GM23248 (cell line): ENCODE data around the gene RBP4. TPM values are rescaled to one million over a fixed set of nuclear protein-coding genes. Genes with fewer than 3 reads are reported as not detected.

Experiments used
- DNase-seq: peaks from one replicate; pipeline ENCODE4 v3.0.0-alpha.2; 2015
- H2AFZ ChIP-seq: fragments of 200-600 bp; sonication (generic); 2 replicates; pipeline ENCODE4 v1.6.1; 2016; ENCODE audit warnings: antibody characterized with exemption
- H3F3A ChIP-seq: fragments of 200-600 bp; sonication (generic); 2 replicates; pipeline ENCODE4 v1.6.1; 2016; ENCODE audit warnings: mild to moderate bottlenecking, antibody characterized with exemption, mixed run types; ENCODE audit not compliant: insufficient read depth
- H3K27ac ChIP-seq: fragments of 200-600 bp; sonication (generic); 2 replicates; pipeline ENCODE4 v1.5.1; 2016; ENCODE audit warnings: mild to moderate bottlenecking
- H3K27me3 ChIP-seq: fragments of 200-600 bp; sonication (generic); replicated peaks from 2 replicates; pipeline ENCODE4 v1.6.1; 2016; ENCODE audit warnings: mild to moderate bottlenecking; ENCODE audit not compliant: insufficient read depth
- H3K36me3 ChIP-seq: fragments of 200-600 bp; sonication (generic); 2 replicates; pipeline ENCODE4 v1.6.1; 2016; ENCODE audit warnings: low read depth, mild to moderate bottlenecking
- H3K4me1 ChIP-seq: fragments of 200-600 bp; sonication (generic); 2 replicates; pipeline ENCODE4 v1.6.1; 2016; ENCODE audit warnings: mild to moderate bottlenecking; ENCODE audit not compliant: insufficient read depth
- H3K4me2 ChIP-seq: fragments of 200-600 bp; sonication (generic); one replicate; pipeline ENCODE4 v1.6.1; 2016; ENCODE audit warnings: mild to moderate bottlenecking; ENCODE audit not compliant: unreplicated experiment
- H3K4me3 ChIP-seq: fragments of 200-600 bp; sonication (generic); 2 replicates; pipeline ENCODE4 v1.5.1; 2016; ENCODE audit warnings: mild to moderate bottlenecking
- H3K79me2 ChIP-seq: fragments of 200-600 bp; sonication (generic); 2 replicates; pipeline ENCODE4 v1.6.1; 2016; ENCODE audit warnings: mild to moderate bottlenecking; ENCODE audit not compliant: insufficient read depth
- H3K9ac ChIP-seq: fragments of 200-600 bp; sonication (generic); 2 replicates; pipeline ENCODE4 v1.6.1; 2016; ENCODE audit warnings: mild to moderate bottlenecking
- H3K9me2 ChIP-seq: fragments of 200-600 bp; sonication (generic); 2 replicates; pipeline ENCODE4 v1.6.1; 2016; ENCODE audit warnings: mixed run types, mild to moderate bottlenecking, moderate library complexity; ENCODE audit not compliant: insufficient read depth
- H3K9me3 ChIP-seq: fragments of 200-600 bp; sonication (generic); one replicate; pipeline ENCODE4 v1.6.1; 2017; ENCODE audit warnings: low read depth
- H4K20me1 ChIP-seq: fragments of 200-600 bp; sonication (generic); 2 replicates; pipeline ENCODE4 v1.6.0; 2016; ENCODE audit not compliant: insufficient read depth
- EZH2 ChIP-seq: fragments of 200-600 bp; sonication (generic); IDR thresholded peaks from 2 replicates; pipeline ENCODE4 v1.6.1; 2018; ENCODE audit warnings: antibody characterized with exemption, mild to moderate bottlenecking; ENCODE audit not compliant: insufficient read depth, poor library complexity, severe bottlenecking
- EZH2phosphoT487 ChIP-seq: fragments of 200-600 bp; sonication (generic); IDR thresholded peaks from 2 replicates; pipeline ENCODE4 v1.6.1; 2018; ENCODE audit warnings: antibody characterized with exemption, moderate library complexity, mild to moderate bottlenecking, low read depth; ENCODE audit not compliant: insufficient read depth
- WGBS, 2 experiments: methylation state at CpG; one replicate each; pipeline ENCODE4 v1.1.6; 2015 to 2017; ENCODE audit warnings: low lambda C conversion rate in 2 of 2, low coverage in 1 of 2; ENCODE audit errors: missing lambda C conversion rate in 2 of 2; 5-methylcytosine and 5-hydroxymethylcytosine counted together
- in situ Hi-C: fragments of 300-500 bp; cut with MboI; formaldehyde crosslinking; loops from 2 replicates; pipeline ENCODE4 v1.15.0; 2020
- polyA plus RNA-seq: library from polyadenylated mRNA; unstranded; fragments of >200 nt; fragmentation: Nextera tagmentation; extraction: Ambion mirVana; gene quantifications from 2 replicates; pipeline ENCODE4 v1.2.1, GENCODE V29; 2016
- total RNA-seq: library from RNA; depleted of rRNA; stranded (reverse); fragments of >200 nt; shearing (Covaris generic); gene quantifications from 2 replicates; pipeline ENCODE4 v1.2.3, GENCODE V29; 2014

Gene RBP4
- total and polyA plus RNA-seq, 2 experiments from 2014 or later = 0.46 TPM; not detected in 1

- in situ Hi-C loops = no loop called here
- Histone ChIP-seq H3K4me3 (no peak overlapping the region), H3K36me3 (no peaks in the 10 kb centered on the region), H2AFZ (no peak overlapping the region), H3K9me3 (no peaks in the 10 kb centered on the region), H3F3A (no peaks in the 10 kb centered on the region), H3K27ac (no peak overlapping the region), H3K79me2 (no peaks in the 10 kb centered on the region), H4K20me1 (no peaks in the 10 kb centered on the region), H3K9me2 (no peaks in the 10 kb centered on the region), H3K27me3 (no peaks in the 10 kb centered on the region), H3K9ac (no peak overlapping the region), H3K4me1 (no peaks in the 10 kb centered on the region; the same call in 1 of the 2 replicates), H3K4me2 (no peak overlapping the region)
- no peak for DNase-seq
- TF ChIP-seq EZH2phosphoT487 (no peak), EZH2 (no peak)
- WGBS, 2 experiments = 68 to 70% methylated on average over 8 of the region's 8 CpGs
Observed at GRCh38 chr10:93553482-93554315, 47.3 kb downstream of the RBP4 start.

- in situ Hi-C loops = no loop called here
- H3K9me2 ChIP-seq = no peaks in the 10 kb centered on the region
Observed at GRCh38 chr10:93552780-93553179, 48.3 kb downstream of the RBP4 start.

GRCh38 chr10:93550606-93551005 lies 50.4 kb downstream of the RBP4 start:
- TF ChIP-seq EZH2phosphoT487 (no peak), EZH2 (no peak)
- Histone ChIP-seq H3K27me3 (no peaks in the 10 kb centered on the region), H3K9ac (no peak overlapping the region), H3F3A (no peaks in the 10 kb centered on the region), H2AFZ (no peak overlapping the region), H3K36me3 (no peaks in the 10 kb centered on the region), H3K9me2 (no peaks in the 10 kb centered on the region), H3K4me1 (no peaks in the 10 kb centered on the region; the same call in 1 of the 2 replicates), H4K20me1 (no peaks in the 10 kb centered on the region), H3K4me2 (no peak overlapping the region), H3K4me3 (no peak overlapping the region), H3K27ac (no peak overlapping the region), H3K79me2 (no peaks in the 10 kb centered on the region), H3K9me3 (no peaks in the 10 kb centered on the region)
- in situ Hi-C loops = no loop called here
- WGBS, 2 experiments = 70 to 75% methylated on average over 4 of the region's 4 CpGs
- no peak for DNase-seq

More at GRCh38 chr10:93552780-93553179, 48.3 kb downstream of the RBP4 start:
- Histone ChIP-seq H3K36me3 (no peaks in the 10 kb centered on the region), H4K20me1 (no peaks in the 10 kb centered on the region), H3K4me3 (no peak overlapping the region), H3K9ac (no peak overlapping the region), H3K9me3 (no peaks in the 10 kb centered on the region), H3K79me2 (no peaks in the 10 kb centered on the region), H3K27me3 (no peaks in the 10 kb centered on the region), H3K4me1 (no peaks in the 10 kb centered on the region; the same call in 1 of the 2 replicates), H3F3A (no peaks in the 10 kb centered on the region), H3K4me2 (no peak overlapping the region), H3K27ac (no peak overlapping the region), H2AFZ (no peak overlapping the region)
- no peak for TF ChIP-seq EZH2
- TF ChIP-seq EZH2phosphoT487 = no peak
- DNase-seq = no peak
- WGBS, 2 experiments = 58 to 73% methylated on average over 3 of the region's 3 CpGs

GRCh38 chr10:93548376-93549071 lies 52.5 kb downstream of the RBP4 start:
- DNase-seq = no peak
- no peaks in the 10 kb centered on the region for H3K9me3 ChIP-seq
- peaks cover 9% of the 10 kb centered on the region for H3K27me3 ChIP-seq
- in situ Hi-C loops = loop anchor here (10.0 kb wide), 1 partner anchor 126 kb away; no protein-coding TSS in a partner anchor
- no peaks in the 10 kb centered on the region for H3K9me2 ChIP-seq
- H3K27ac ChIP-seq = no peak overlapping the region
- H3K4me2 ChIP-seq = no peak overlapping the region
- no peak overlapping the region for H3K4me3 ChIP-seq
- no peak overlapping the region for H2AFZ ChIP-seq
- 82 to 88% methylated on average over 5 of the region's 5 CpGs for WGBS, 2 experiments
- H3K36me3 ChIP-seq = no peaks in the 10 kb centered on the region
- H3F3A ChIP-seq = no peaks in the 10 kb centered on the region
- H3K4me1 ChIP-seq = no peaks in the 10 kb centered on the region
- no peak overlapping the region for H3K9ac ChIP-seq
- H3K79me2 ChIP-seq = no peaks in the 10 kb centered on the region
- H4K20me1 ChIP-seq = no peaks in the 10 kb centered on the region
- TF ChIP-seq EZH2 (no peak), EZH2phosphoT487 (no peak)
